GM21619 (cell line): ENCODE results near the gene FAM234A.

Experiments used
- ATAC-seq: cut with Tn5 transposase; IDR thresholded peaks from one replicate; pipeline ENCODE4 v1.9.1; 2021; ENCODE audit not compliant: unreplicated experiment

Gene FAM234A

DNA sequence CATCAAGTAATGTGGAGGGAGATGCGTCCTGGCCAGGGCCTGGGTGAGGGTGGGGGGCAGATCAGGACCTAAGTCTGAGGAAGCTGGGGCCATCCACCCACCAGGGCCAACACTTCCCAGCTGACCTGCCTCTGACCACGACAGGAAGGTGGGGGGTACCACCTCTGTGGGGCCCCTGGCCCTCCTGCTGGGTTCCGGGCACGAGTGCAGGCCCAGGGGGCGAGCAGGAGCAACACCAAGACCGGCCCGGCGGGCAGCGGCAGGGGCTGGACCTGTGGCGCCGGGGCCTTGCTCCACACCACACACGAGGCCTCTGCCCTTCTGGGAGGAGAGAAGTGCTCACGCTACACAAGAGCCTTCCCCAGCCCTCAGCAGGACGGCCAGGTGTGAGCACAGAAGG lies 61.7 kb downstream of the FAM234A start:
- no peak for ATAC-seq

DNA sequence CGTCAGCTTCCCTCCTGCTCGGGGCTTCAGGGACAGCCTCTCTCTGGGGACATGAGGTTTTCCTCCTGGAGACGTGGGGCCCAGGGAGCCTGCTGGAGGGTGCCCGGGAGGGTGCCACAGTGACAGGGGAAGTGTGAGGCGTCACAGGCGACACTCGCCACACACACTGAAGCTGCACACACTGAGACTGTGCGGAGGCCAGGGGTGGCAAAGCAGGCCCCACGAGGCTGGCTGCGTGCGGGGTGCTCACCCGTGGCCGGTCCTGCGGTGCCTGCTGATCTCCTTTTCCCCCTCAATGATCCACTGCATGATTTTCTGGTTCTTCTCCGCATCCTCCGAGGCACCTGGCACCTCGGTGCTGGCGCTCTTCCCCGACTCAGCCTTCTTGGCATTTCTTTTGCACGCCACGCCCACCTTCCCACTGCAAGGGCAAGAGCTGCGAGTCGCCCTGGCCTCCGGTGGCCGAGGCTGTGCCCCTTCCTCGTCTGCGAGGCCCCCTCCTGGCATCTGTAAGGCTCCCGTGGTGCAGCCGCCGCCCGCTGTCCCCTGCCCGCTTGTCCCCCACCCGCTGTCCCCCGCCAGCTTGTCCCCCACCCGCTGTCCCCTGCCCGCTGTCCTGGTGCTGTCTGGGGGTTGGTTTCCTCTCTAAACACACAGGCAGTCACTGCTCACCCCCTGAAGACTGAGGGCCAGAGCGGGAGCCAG lies 62.3 kb downstream of the FAM234A start:
- no peak for ATAC-seq

GRCh38 chr16:297832-298231 lies 63.2 kb downstream of the FAM234A start:
- no peak for ATAC-seq

- ATAC-seq, result no peak
These were observed 66.6 kb downstream of the FAM234A start for GRCh38 chr16:301235-301634.

- no peak for ATAC-seq
These were observed 67.3 kb downstream of the FAM234A start for GRCh38 chr16:301950-302349.

GRCh38 chr16:303760-304505 lies 69.3 kb downstream of the FAM234A start:
- no peak for ATAC-seq

DNA sequence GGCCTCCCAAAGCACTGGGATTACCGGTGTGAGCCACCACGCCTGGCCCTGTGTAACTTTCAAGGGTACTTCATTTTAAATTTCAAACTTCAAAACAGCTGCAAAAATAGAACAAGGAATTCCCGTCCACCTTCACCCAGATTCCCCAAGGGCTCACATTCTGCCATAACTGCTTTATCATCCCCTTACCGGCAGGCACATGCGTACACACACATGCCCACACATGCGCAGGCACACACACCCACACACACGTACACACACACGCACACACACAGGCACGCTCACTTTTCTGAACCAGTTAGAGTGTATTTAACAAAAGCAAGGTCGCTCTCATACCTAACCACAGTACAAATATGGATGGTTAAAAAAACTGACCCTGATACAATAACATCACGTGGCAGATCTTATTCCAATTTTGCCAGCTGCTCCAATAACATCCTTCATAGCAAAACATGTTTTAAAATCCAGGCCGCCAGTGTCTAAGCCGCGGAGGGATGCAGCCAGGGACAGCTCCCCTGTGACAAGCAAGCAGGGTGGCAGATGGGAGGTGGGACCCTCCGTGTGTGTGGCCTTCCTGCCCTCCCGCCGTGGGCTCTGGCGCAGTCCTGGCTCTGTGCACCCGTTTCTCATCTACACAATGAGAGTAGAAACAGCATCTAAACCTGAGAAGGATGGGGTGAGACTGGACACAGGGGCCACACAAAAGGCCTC lies 71.5 kb downstream of the FAM234A start:
- no peak for ATAC-seq

DNA sequence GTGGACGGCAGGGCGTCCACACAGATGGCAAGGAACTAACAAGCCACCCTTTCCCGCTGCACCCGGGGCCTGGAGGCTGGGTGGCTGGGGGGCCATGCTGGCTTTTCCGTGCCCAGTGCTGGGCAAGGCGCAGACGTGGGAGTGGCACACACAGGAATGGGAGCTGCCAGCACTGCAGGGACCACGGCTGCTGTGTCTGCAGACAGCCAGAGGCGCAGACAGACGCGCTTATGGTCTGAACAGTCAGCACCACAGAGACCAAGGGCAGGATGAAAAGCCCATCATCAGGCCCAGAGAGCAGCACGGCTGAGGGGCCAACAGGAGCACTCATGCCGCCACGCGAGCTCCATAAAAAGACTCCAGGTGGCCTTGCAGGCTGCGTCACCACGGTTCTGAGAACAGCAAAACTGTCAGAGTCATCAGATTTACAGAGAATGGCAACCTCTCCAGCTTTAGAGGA lies 72.3 kb downstream of the FAM234A start:
- ATAC-seq, result no peak

- no peak for ATAC-seq
These were observed 73.2 kb downstream of the FAM234A start for GRCh38 chr16:307691-308312.

DNA sequence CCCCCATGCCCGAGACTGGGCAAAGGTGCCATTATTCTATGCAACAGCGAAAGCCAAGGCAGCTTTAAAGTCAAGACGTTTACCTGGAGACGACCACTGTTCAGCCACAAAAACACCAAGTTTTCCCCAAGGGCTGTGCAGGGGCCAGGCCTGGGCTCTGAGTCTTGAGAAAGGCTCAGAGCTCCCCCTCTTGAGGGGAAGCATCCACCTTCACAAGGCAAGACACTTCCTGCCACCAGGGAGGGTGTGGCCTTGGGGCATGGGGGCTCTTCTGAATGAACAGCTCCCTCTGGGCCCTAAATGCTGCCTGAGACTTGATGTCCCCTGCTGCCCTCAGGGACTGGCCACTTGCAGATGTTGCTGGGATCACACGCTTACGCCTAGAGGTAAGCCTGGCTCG lies 74.9 kb downstream of the FAM234A start:
- ATAC-seq, result no peak

GRCh38 chr16:311725-312124 lies 77.1 kb downstream of the FAM234A start:
- no peak for ATAC-seq

DNA sequence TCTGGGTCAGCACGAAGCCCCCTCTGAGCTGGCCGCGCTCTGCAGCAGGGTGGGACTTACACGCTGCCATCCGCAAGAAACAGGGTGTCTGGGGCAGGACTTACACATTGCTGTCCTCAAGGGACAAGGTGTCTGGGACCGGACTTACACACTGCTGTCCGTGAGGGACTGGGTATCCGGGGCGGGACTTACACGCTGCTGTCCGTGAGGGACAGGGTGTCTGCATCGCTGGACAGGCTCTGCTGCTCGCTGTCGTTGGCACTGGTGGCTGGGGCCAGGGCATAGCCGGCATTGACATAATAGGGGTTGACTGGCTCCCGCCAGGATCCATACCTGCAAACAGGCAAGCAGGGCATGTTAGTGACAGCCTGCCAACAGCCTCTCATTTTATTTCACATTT lies 79.7 kb downstream of the FAM234A start:
- no peak for ATAC-seq

DNA sequence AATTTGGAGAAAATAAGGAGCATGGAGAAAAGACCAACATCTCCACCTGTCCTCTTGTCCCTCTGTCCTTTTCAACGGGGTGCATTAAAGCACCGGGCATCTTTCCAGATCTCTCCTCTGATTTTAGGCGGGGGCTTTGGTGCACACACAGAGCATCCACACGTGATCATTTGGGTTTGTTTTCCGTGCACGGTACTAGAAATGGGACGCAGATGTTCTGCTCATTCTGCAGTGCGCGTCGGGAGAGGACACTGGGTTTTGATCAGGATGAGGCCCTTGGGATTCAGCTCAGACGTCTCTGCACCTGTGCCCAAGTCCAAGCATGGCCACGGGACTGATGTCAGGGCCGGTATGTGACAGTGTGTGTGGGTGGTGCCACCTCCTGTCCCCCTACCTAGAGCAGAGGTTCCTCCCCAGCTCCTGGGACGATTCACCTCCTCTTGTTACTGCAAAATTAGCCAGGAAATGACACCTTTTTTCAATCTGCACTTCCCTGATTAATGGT lies 80.2 kb downstream of the FAM234A start:
- ATAC-seq, result no peak
